Endothelial cell (in vitro differentiated cells): Measurements from ENCODE around the gene KDM5B. TPM values are rescaled to one million over a fixed set of nuclear protein-coding genes. Genes with fewer than 3 reads are reported as not detected.
"Not testable (repeated sequence)": the region's sequence is repeated elsewhere in the genome, so short reads cannot be mapped to it uniquely, and the experiment has no call there.

Experiments
- DNase-seq: peaks from one replicate; pipeline ENCODE4 v3.0.0; 2021; ENCODE audit warnings: low spot score
- H3K27ac Mint-ChIP-seq: one replicate; pipeline ENCODE4 v1.8.0; 2021; ENCODE audit warnings: mixed read lengths, inconsistent platforms; ENCODE audit not compliant: unreplicated experiment
- H3K27me3 Mint-ChIP-seq: one replicate; pipeline ENCODE4 v1.8.0; 2021; ENCODE audit warnings: mild to moderate bottlenecking, moderate library complexity, mixed read lengths, inconsistent platforms; ENCODE audit not compliant: unreplicated experiment
- H3K36me3 Mint-ChIP-seq: one replicate; pipeline ENCODE4 v1.8.0; 2021; ENCODE audit warnings: mild to moderate bottlenecking, low read depth, mixed read lengths, inconsistent platforms; ENCODE audit not compliant: unreplicated experiment
- H3K4me1 Mint-ChIP-seq: one replicate; pipeline ENCODE4 v1.8.0; 2021; ENCODE audit warnings: mild to moderate bottlenecking, mixed read lengths, inconsistent platforms; ENCODE audit not compliant: unreplicated experiment
- H3K4me3 Mint-ChIP-seq: one replicate; pipeline ENCODE4 v1.8.0; 2021; ENCODE audit warnings: mild to moderate bottlenecking, mixed read lengths, inconsistent platforms; ENCODE audit not compliant: unreplicated experiment
- H3K9me3 Mint-ChIP-seq: one replicate; pipeline ENCODE4 v1.8.0; 2021; ENCODE audit warnings: mixed read lengths, inconsistent platforms; ENCODE audit not compliant: unreplicated experiment
- CTCF ChIP-seq: fragments of 200-600 bp; sonication (generic); IDR thresholded peaks from one replicate; pipeline ENCODE4 v1.5.0; 2021; ENCODE audit warnings: antibody characterized with exemption; ENCODE audit not compliant: unreplicated experiment
- total RNA-seq: library from RNA; stranded (reverse); fragmentation: NEBNext Ultra II Directional; extraction: Animal tissue kit (Norgen Biotek cat#: 25700); gene quantifications from one replicate; pipeline ENCODE4 v1.2.1, GENCODE V29; 2021; ENCODE audit not compliant: unreplicated experiment

Gene KDM5B
- total RNA-seq, 1 donor from 2014 or later, result 195 TPM

DNA sequence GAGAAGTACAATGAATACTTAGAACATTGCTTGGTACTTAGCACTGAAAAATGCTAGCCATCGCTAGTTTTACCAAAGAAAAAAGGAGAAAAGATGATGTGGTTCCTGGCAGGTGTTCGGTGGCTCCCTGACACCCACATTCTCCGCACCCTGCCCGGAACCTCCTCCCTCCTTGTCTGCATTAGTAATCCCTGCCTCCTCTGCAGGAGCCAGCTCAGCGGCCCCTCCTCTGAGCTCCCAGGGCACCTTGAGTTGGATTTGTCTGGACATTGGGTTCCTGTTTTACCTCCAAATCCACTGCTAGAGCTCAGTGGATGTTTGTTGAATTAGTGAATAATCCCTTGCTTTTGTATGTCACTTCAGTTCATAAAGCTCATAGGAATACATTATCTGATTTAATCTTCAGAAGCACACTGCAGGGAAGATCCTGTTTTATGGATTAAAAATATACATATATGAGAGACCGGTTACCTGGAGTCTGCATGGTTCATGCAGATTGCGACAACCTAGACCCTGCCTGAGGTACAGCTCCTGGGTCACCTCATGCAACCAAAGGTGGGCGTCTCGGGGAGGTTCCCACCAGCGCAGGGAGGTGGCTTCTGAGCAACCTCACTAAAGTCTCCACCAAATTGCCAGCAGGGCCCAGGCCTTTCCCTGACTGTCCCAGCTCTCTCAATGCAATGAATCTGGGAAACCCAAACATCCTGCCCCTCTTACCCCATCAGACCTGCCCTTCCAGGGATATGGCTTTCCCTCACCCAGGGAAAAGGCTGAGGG is 26.7 kb upstream of the KDM5B start:
- no peaks in the 10 kb centered on the region for H3K9me3 Mint-ChIP-seq
- no peak overlapping the region for H3K4me3 Mint-ChIP-seq
- no peaks in the 10 kb centered on the region for H3K36me3 Mint-ChIP-seq
- H3K27ac Mint-ChIP-seq, result no peak overlapping the region
- TF ChIP-seq CTCF, result no peak
- no peaks in the 10 kb centered on the region for H3K27me3 Mint-ChIP-seq
- DNase-seq, result no peak
- H3K4me1 Mint-ChIP-seq, result peaks cover 20% of the 10 kb centered on the region

- H3K27ac Mint-ChIP-seq, result no peak overlapping the region
- H3K4me1 Mint-ChIP-seq, result peaks cover 20% of the 10 kb centered on the region
- no peaks in the 10 kb centered on the region for H3K27me3 Mint-ChIP-seq
- H3K36me3 Mint-ChIP-seq, result no peaks in the 10 kb centered on the region
- H3K4me3 Mint-ChIP-seq, result no peak overlapping the region
- DNase-seq, result no peak
- no peaks in the 10 kb centered on the region for H3K9me3 Mint-ChIP-seq
- TF ChIP-seq CTCF, result no peak
These were observed 23.7 kb upstream of the KDM5B start for GRCh38 chr1:202831906-202832305.

DNA sequence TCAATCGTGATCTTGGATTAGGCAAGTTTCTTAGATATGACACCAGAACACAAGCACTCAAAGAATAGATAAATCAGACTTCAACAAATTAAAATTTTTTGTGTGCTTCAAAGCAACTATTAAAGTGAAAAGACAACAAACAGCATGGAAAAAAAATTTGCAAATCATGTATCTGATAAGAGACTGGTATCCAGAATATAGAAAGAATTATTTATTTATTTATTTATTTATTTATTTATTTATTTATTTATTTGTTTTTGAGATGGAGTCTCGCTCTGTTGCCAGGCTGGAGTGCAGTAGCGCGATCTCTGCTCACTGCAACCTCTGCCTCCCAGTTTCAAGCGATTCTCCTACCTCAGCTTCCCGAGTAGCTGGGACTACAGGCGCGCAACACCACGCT is 21.0 kb upstream of the KDM5B start:
- H3K4me1 Mint-ChIP-seq, H3K27ac Mint-ChIP-seq, DNase-seq, H3K27me3 Mint-ChIP-seq, H3K4me3 Mint-ChIP-seq, H3K36me3 Mint-ChIP-seq, H3K9me3 Mint-ChIP-seq: not testable (repeated sequence)

- Mint-ChIP-seq H3K27me3 (peaks cover 1% of the 10 kb centered on the region), H3K27ac (no peak overlapping the region)
- no peak for TF ChIP-seq CTCF
These were observed 17.5 kb upstream of the KDM5B start for GRCh38 chr1:202825748-202826147.

DNA sequence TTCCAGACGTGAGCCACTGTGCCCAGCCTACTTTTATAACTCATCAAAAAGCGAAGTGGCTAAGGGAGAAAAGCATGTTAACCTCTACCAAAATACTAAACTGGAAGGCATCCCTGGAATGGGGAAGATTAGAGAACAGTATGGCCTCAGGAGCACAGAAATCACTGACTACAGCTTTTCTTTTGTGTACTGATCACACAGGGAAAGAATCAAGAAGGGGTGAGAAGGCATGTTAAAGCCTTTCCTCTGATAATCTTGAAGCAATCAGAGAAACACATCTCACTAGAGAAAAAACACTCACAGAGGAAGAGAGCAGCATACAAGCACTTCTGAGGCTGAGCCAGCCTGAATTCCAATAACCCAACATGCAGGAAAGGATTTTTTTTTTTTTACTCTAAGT is 13.2 kb upstream of the KDM5B start:
- Mint-ChIP-seq H3K4me3 (no peak overlapping the region), H3K27ac (no peak overlapping the region), H3K27me3 (peaks cover 8% of the 10 kb centered on the region), H3K9me3 (no peaks in the 10 kb centered on the region), H3K4me1 (peaks cover 4% of the 10 kb centered on the region), H3K36me3 (no peaks in the 10 kb centered on the region)
- TF ChIP-seq CTCF, result no peak
- no peak for DNase-seq

More at GRCh38 chr1:202825748-202826147, 17.5 kb upstream of the KDM5B start:
- H3K9me3 Mint-ChIP-seq, result no peaks in the 10 kb centered on the region
- H3K4me3 Mint-ChIP-seq, result no peak overlapping the region
- peaks cover 4% of the 10 kb centered on the region for H3K4me1 Mint-ChIP-seq
- H3K36me3 Mint-ChIP-seq, result no peaks in the 10 kb centered on the region
- DNase-seq, result no peak
